ENCODE results near the gene ENTPD1.

GRCh38 chr10:95814011-95814727, 58.2 kb downstream of the ENTPD1 start:
- no peak for TF ChIP-seq EZH2 (IDR thresholded peaks at IDR 0.05; ENCODE audit: low read length, missing control alignments)
- no peak for TF ChIP-seq CTCF (conservative IDR thresholded peaks at IDR 0.05 in 1 of 2, IDR thresholded peaks at IDR 0.05 in 1 of 2; ENCODE audit: low read depth in 1 of 2, low read length in 2 of 2)

Measured in fibroblast of lung (primary cell).